SK-N-MC (cell line): ENCODE results near the gene HLA-DMB.

Experiments
- EZH2 ChIP-seq: fragments of 200-600 bp; sonication (generic); IDR thresholded peaks from one replicate; pipeline ENCODE4 v1.6.1; 2017; ENCODE audit warnings: antibody characterized with exemption
- POLR2AphosphoS5 ChIP-seq: IDR thresholded peaks from 2 replicates; pipeline ENCODE4 v1.6.1; 2012; ENCODE audit warnings: mild to moderate bottlenecking, low read depth, low read length, borderline replicate concordance

GRCh38 chr6:32975886-32976285 is 35.1 kb upstream of the HLA-DMB start:
- TF ChIP-seq POLR2AphosphoS5 (no peak; the same call in 1 of the 2 replicates), EZH2 (no peak)
